ENCODE data around the gene RPL28.
A peak's percentile ranks its signal among the peaks of the same experiment; 100 is the strongest.

Gene RPL28

DNA sequence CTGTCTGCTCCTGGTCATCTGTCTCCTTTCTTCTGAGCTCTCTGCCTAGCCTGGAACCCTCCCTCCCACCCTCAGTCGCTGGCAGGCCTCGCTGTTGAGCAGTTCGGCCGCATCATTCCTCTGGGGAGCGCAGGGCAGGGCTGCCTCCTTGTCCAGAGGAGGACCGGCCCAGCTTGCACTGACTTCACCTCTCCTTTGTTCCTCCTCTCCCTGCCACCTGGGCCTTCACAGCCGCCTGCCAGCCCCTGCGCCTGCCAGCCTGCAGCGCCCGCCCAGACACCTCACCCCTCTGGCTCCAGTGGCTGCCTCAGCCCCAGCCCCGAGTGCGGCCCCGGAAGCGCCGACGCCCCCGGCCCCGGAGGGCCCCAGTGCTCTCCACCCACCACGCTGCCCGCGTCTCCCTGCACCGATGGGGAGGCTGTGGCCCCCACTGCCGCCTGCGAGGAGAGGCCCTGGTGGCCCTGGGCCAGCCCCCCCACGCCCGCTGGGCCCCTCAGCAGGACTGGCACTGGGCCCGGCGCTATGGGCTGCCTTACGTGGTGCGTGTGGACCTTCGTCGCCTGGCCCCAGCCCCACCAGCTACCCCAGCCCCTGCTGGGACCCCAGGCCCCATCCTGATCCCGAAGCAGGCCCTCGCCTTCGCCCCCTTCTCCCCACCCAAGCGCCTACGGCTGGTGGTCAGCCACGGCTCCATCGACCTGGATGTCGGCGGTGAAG lies 38.8 kb upstream of the RPL28 start:
- H3K27me3 ChIP-seq (ENCODE audit: insufficient read depth, low read length, poor library complexity): no peaks in the 10 kb centered on the region
- no peak overlapping the region for H3K56ac ChIP-seq (ENCODE audit: low read length)
- H2BK5ac ChIP-seq (ENCODE audit: low read length): no peak overlapping the region
- no peak overlapping the region for H4K5ac ChIP-seq (ENCODE audit: low read length)
- no peak overlapping the region for H2BK120ac ChIP-seq (ENCODE audit: low read depth, low read length)
- no peak overlapping the region for H3K27ac ChIP-seq (ENCODE audit: low read depth, low read length)
- no peaks in the 10 kb centered on the region for H3K36me3 ChIP-seq (ENCODE audit: control insufficient read depth, insufficient read depth, low read length)
- H3K23ac ChIP-seq (ENCODE audit: low read length): no peak overlapping the region
- no peak overlapping the region for H3K9ac ChIP-seq (ENCODE audit: low read length)
- no peak overlapping the region for H4K8ac ChIP-seq (ENCODE audit: low read depth, low read length)
- no peak for DNase-seq
- H3K4me1 ChIP-seq (ENCODE audit: control insufficient read depth, low read depth, low read length): peaks cover 9% of the 10 kb centered on the region
- H3K79me2 ChIP-seq (ENCODE audit: control insufficient read depth, insufficient read depth, low read length): no peaks in the 10 kb centered on the region
- no peak overlapping the region for H3K4me3 ChIP-seq (ENCODE audit: low read length)
- H2AK5ac ChIP-seq (ENCODE audit: low read length): no peak overlapping the region
- H3K79me1 ChIP-seq (ENCODE audit: low read length): no peaks in the 10 kb centered on the region
- H3K4ac ChIP-seq (ENCODE audit: low read depth, low read length): no peak overlapping the region
- no peak overlapping the region for H3K4me2 ChIP-seq (ENCODE audit: low read length)
- H3K18ac ChIP-seq (ENCODE audit: low read length): no peak overlapping the region
- no peak overlapping the region for H2BK15ac ChIP-seq (replicated peaks; ENCODE audit: low read depth)
- WGBS (ENCODE audit: extremely low coverage, insufficient coverage, low lambda C conversion rate): no CpG with 5 or more reads among the region's 41 CpGs

GRCh38 chr19:55347442-55348009 lies 38.2 kb upstream of the RPL28 start:
- peaks cover 2% of the 10 kb centered on the region for H3K27me3 ChIP-seq (ENCODE audit: insufficient read depth, low read length, poor library complexity)
- peak overlapping the region; percentile 83 for H3K56ac ChIP-seq (ENCODE audit: low read length)
- no peak overlapping the region for H2AK5ac ChIP-seq (ENCODE audit: low read length)
- no peak overlapping the region for H2BK120ac ChIP-seq (ENCODE audit: low read depth, low read length)
- peaks cover 9% of the 10 kb centered on the region for H3K4me1 ChIP-seq (ENCODE audit: control insufficient read depth, low read depth, low read length)
- H3K4me3 ChIP-seq (ENCODE audit: low read length): no peak overlapping the region
- DNase-seq: no peak
- no peak overlapping the region for H2BK15ac ChIP-seq (replicated peaks; ENCODE audit: low read depth)
- H3K9ac ChIP-seq (ENCODE audit: low read length): no peak overlapping the region
- H3K18ac ChIP-seq (ENCODE audit: low read length): no peak overlapping the region
- no peak overlapping the region for H3K4me2 ChIP-seq (ENCODE audit: low read length)
- no peak overlapping the region for H3K4ac ChIP-seq (ENCODE audit: low read depth, low read length)
- no peaks in the 10 kb centered on the region for H3K79me1 ChIP-seq (ENCODE audit: low read length)
- H4K8ac ChIP-seq (ENCODE audit: low read depth, low read length): no peak overlapping the region
- no peaks in the 10 kb centered on the region for H3K79me2 ChIP-seq (ENCODE audit: control insufficient read depth, insufficient read depth, low read length)
- H4K5ac ChIP-seq (ENCODE audit: low read length): no peak overlapping the region
- no CpG with 5 or more reads among the region's 10 CpGs for whole genome bisulfite sequencing (ENCODE audit: extremely low coverage, insufficient coverage, low lambda C conversion rate)
- H3K27ac ChIP-seq (ENCODE audit: low read depth, low read length): no peak overlapping the region
- H2BK5ac ChIP-seq (ENCODE audit: low read length): no peak overlapping the region
- H3K36me3 ChIP-seq (ENCODE audit: control insufficient read depth, insufficient read depth, low read length): no peaks in the 10 kb centered on the region
- H3K23ac ChIP-seq (ENCODE audit: low read length): no peak overlapping the region

GRCh38 chr19:55348317-55349034 lies 37.3 kb upstream of the RPL28 start:
- no peak overlapping the region for H3K18ac ChIP-seq (ENCODE audit: low read length)
- DNase-seq: peak; percentile 83
- H2BK120ac ChIP-seq (ENCODE audit: low read depth, low read length): no peak overlapping the region
- H3K9ac ChIP-seq (ENCODE audit: low read length): peak overlapping the region; percentile 44
- no peaks in the 10 kb centered on the region for H3K79me1 ChIP-seq (ENCODE audit: low read length)
- H3K36me3 ChIP-seq (ENCODE audit: control insufficient read depth, insufficient read depth, low read length): no peaks in the 10 kb centered on the region
- H3K4ac ChIP-seq (ENCODE audit: low read depth, low read length): no peak overlapping the region
- H2AK5ac ChIP-seq (ENCODE audit: low read length): no peak overlapping the region
- H3K23ac ChIP-seq (ENCODE audit: low read length): no peak overlapping the region
- no CpG with 5 or more reads among the region's 22 CpGs for WGBS (ENCODE audit: extremely low coverage, insufficient coverage, low lambda C conversion rate)
- H3K4me2 ChIP-seq (ENCODE audit: low read length): peak overlapping the region; percentile 22
- peaks cover 12% of the 10 kb centered on the region for H3K4me1 ChIP-seq (ENCODE audit: control insufficient read depth, low read depth, low read length)
- H3K4me3 ChIP-seq (ENCODE audit: low read length): no peak overlapping the region
- H2BK5ac ChIP-seq (ENCODE audit: low read length): peak overlapping the region; percentile 50
- no peaks in the 10 kb centered on the region for H3K79me2 ChIP-seq (ENCODE audit: control insufficient read depth, insufficient read depth, low read length)
- H3K27me3 ChIP-seq (ENCODE audit: insufficient read depth, low read length, poor library complexity): peaks cover 12% of the 10 kb centered on the region
- no peak overlapping the region for H4K5ac ChIP-seq (ENCODE audit: low read length)
- H3K27ac ChIP-seq (ENCODE audit: low read depth, low read length): no peak overlapping the region
- peak overlapping the region; percentile 83 for H3K56ac ChIP-seq (ENCODE audit: low read length)
- H2BK15ac ChIP-seq (replicated peaks; ENCODE audit: low read depth): no peak overlapping the region
- H4K8ac ChIP-seq (ENCODE audit: low read depth, low read length): no peak overlapping the region

DNA sequence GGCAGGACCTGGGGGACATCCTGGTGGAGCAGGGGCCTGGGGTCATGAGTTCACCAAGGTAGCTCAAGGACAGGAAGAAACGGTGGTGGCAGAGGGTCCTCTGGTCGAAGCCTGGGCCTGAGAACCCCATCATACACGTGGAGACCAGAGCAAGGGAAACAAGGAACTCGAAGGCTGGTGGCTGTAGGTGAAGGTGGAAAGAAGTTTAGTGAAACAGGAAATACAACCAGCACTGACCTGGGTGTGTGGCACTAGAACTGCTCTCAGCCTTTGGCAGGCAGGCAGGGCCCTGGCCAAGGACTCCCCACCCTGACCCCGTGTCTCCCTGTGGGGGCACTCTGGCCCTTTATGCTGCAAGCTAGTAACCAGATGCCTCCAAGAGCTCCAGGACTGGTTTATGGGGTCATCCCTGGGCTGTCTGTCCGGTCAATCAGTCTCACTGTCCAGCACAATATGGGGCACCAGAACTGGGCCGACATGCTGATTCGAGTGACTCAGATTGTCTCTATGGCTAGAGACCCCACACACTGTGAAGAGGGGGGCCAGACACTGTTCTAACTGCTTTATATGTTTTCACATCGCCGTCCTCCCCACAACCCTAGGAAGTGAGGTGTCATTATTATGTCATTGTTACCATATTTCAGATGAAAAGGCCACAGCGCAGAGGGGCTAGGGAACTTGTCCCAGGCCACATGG lies 35.0 kb upstream of the RPL28 start:
- H3K23ac ChIP-seq (ENCODE audit: low read length): no peak overlapping the region
- H4K5ac ChIP-seq (ENCODE audit: low read length): no peak overlapping the region
- H3K4me2 ChIP-seq (ENCODE audit: low read length): no peak overlapping the region
- H2BK15ac ChIP-seq (replicated peaks; ENCODE audit: low read depth): no peak overlapping the region
- H3K36me3 ChIP-seq (ENCODE audit: control insufficient read depth, insufficient read depth, low read length): no peaks in the 10 kb centered on the region
- H2AK5ac ChIP-seq (ENCODE audit: low read length): no peak overlapping the region
- no peak overlapping the region for H4K8ac ChIP-seq (ENCODE audit: low read depth, low read length)
- no peak overlapping the region for H3K56ac ChIP-seq (ENCODE audit: low read length)
- no peak overlapping the region for H3K27ac ChIP-seq (ENCODE audit: low read depth, low read length)
- no peak overlapping the region for H3K4ac ChIP-seq (ENCODE audit: low read depth, low read length)
- no peak overlapping the region for H3K9ac ChIP-seq (ENCODE audit: low read length)
- no peaks in the 10 kb centered on the region for H3K79me1 ChIP-seq (ENCODE audit: low read length)
- H2BK5ac ChIP-seq (ENCODE audit: low read length): no peak overlapping the region
- no peak overlapping the region for H3K18ac ChIP-seq (ENCODE audit: low read length)
- H3K4me3 ChIP-seq (ENCODE audit: low read length): no peak overlapping the region
- DNase-seq: no peak
- H3K79me2 ChIP-seq (ENCODE audit: control insufficient read depth, insufficient read depth, low read length): no peaks in the 10 kb centered on the region
- peaks cover 16% of the 10 kb centered on the region for H3K27me3 ChIP-seq (ENCODE audit: insufficient read depth, low read length, poor library complexity)
- no CpG with 5 or more reads among the region's 11 CpGs for WGBS (ENCODE audit: extremely low coverage, insufficient coverage, low lambda C conversion rate)
- no peak overlapping the region for H2BK120ac ChIP-seq (ENCODE audit: low read depth, low read length)
- peaks cover 12% of the 10 kb centered on the region for H3K4me1 ChIP-seq (ENCODE audit: control insufficient read depth, low read depth, low read length)

DNA sequence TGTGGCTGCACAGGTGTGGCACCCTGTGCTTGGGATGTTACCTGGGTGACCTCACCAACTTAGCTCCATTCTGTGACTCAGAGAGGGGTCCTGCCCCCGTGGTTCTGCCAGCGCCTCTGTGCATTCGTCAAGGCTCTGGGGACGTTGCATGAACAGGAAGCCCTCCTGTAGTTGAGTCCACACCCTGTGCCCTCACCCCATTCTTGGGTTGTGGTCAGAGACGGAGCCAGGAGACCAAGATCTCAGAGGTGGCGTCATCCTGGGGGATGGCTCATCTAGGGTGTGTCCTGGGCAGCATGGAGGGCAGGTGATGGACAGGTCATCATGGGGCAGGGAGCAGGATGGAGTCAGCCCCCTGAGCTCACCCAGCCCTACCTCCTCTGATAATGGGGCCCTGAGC lies 33.7 kb upstream of the RPL28 start:
- H3K4me3 ChIP-seq (ENCODE audit: low read length): no peak overlapping the region
- H3K56ac ChIP-seq (ENCODE audit: low read length): no peak overlapping the region
- H2AK5ac ChIP-seq (ENCODE audit: low read length): no peak overlapping the region
- H3K18ac ChIP-seq (ENCODE audit: low read length): no peak overlapping the region
- no peak overlapping the region for H3K23ac ChIP-seq (ENCODE audit: low read length)
- no peak overlapping the region for H2BK5ac ChIP-seq (ENCODE audit: low read length)
- no peaks in the 10 kb centered on the region for H3K36me3 ChIP-seq (ENCODE audit: control insufficient read depth, insufficient read depth, low read length)
- no peak for DNase-seq
- H4K5ac ChIP-seq (ENCODE audit: low read length): no peak overlapping the region
- no peak overlapping the region for H3K4ac ChIP-seq (ENCODE audit: low read depth, low read length)
- no peak overlapping the region for H3K4me2 ChIP-seq (ENCODE audit: low read length)
- no peaks in the 10 kb centered on the region for H3K79me1 ChIP-seq (ENCODE audit: low read length)
- H2BK120ac ChIP-seq (ENCODE audit: low read depth, low read length): no peak overlapping the region
- no peaks in the 10 kb centered on the region for H3K79me2 ChIP-seq (ENCODE audit: control insufficient read depth, insufficient read depth, low read length)
- H3K9ac ChIP-seq (ENCODE audit: low read length): no peak overlapping the region
- peaks cover 12% of the 10 kb centered on the region for H3K4me1 ChIP-seq (ENCODE audit: control insufficient read depth, low read depth, low read length)
- no peak overlapping the region for H4K8ac ChIP-seq (ENCODE audit: low read depth, low read length)
- H2BK15ac ChIP-seq (replicated peaks; ENCODE audit: low read depth): no peak overlapping the region
- no CpG with 5 or more reads among the region's 6 CpGs for WGBS (ENCODE audit: extremely low coverage, insufficient coverage, low lambda C conversion rate)
- H3K27ac ChIP-seq (ENCODE audit: low read depth, low read length): no peak overlapping the region
- peaks cover 16% of the 10 kb centered on the region for H3K27me3 ChIP-seq (ENCODE audit: insufficient read depth, low read length, poor library complexity)
